ENCODE measurements around the gene IRAK3. TPM values are rescaled to one million over a fixed set of nuclear protein-coding genes. Genes with fewer than 3 reads are reported as not detected.

The IRAK3 gene
- total RNA-seq, 1 experiment from 2014 or later, result 0.44 TPM

GRCh38 chr12:66190519-66191370 lies 1.7 kb downstream of the IRAK3 start:
- Mint-ChIP-seq H3K27ac (no peak overlapping the region), H3K9me3 (no peaks in the 10 kb centered on the region; a peak in 1 of 5 replicates), H3K27me3 (ENCODE audit: low read depth) (peaks cover 57% of the 10 kb centered on the region), H3K4me1 (no peaks in the 10 kb centered on the region), H3K36me3 (ENCODE audit: insufficient read depth in 1 of 3, low read depth in 3 of 3) (no peaks in the 10 kb centered on the region; a peak in 1 of 7 replicates), H3K4me3 (no peak overlapping the region)
- Histone ChIP-seq H3K4me1 (ENCODE audit: insufficient read depth, low read length) (no peaks in the 10 kb centered on the region), H3K27me3 (ENCODE audit: insufficient read depth, low read length) (peaks cover 15% of the 10 kb centered on the region; the same call in 1 of the 2 replicates), H2BK15ac (ENCODE audit: low read depth, low read length) (no peak overlapping the region), H2BK5ac (ENCODE audit: insufficient read length, low read length) (no peak overlapping the region), H3K9ac (ENCODE audit: extremely low read depth, insufficient read length, low read length) (no peak overlapping the region), H3K4ac (ENCODE audit: low read depth, low read length) (no peak overlapping the region), H3K14ac (ENCODE audit: insufficient read depth, low read length) (no peak overlapping the region), H2AK5ac (ENCODE audit: insufficient read length, low read length) (no peak overlapping the region), H4K5ac (ENCODE audit: insufficient read length, low read depth, low read length) (no peak overlapping the region), H3K4me2 (ENCODE audit: insufficient read depth, insufficient read length, low read length) (no peak overlapping the region), H3K79me2 (ENCODE audit: insufficient read depth, low read length) (no peaks in the 10 kb centered on the region), H3K23me2 (ENCODE audit: insufficient read length, low read depth, low read length, poor library complexity, severe bottlenecking) (peaks cover 8% of the 10 kb centered on the region), H3K56ac (ENCODE audit: insufficient read length, low read depth, low read length) (no peak overlapping the region), H3K27ac (ENCODE audit: insufficient read length, low read depth, low read length) (no peak overlapping the region), H2AFZ (ENCODE audit: low read length) (no peak overlapping the region), H2BK20ac (ENCODE audit: low read depth, low read length, poor library complexity, severe bottlenecking) (no peak overlapping the region), H3T11ph (ENCODE audit: low read length) (no peak overlapping the region), H3K9me3 (ENCODE audit: control insufficient read depth, low read depth, low read length) (no peaks in the 10 kb centered on the region), H3K18ac (ENCODE audit: insufficient read length, low read depth, low read length) (no peak overlapping the region), H3K23ac (ENCODE audit: insufficient read length, low read depth, low read length) (no peak overlapping the region), H4K8ac (replicated peaks; ENCODE audit: insufficient read length, low read depth, low read length) (no peak overlapping the region), H2BK120ac (ENCODE audit: low read depth, low read length, poor library complexity, severe bottlenecking) (no peak overlapping the region), H4K20me1 (ENCODE audit: control insufficient read depth, insufficient read depth, insufficient read length) (no peaks in the 10 kb centered on the region), H4K91ac (ENCODE audit: insufficient read length, low read depth, low read length) (no peak overlapping the region), H2BK12ac (ENCODE audit: insufficient read length, low read depth, low read length) (no peak overlapping the region), H3K79me1 (ENCODE audit: insufficient read depth, low read depth, low read length, poor library complexity, severe bottlenecking) (no peaks in the 10 kb centered on the region)
- no CpG with 5 or more reads among the region's 1 CpG for WGBS (ENCODE audit: extremely low coverage, insufficient read length, low lambda C conversion rate)
- no peak for DNase-seq
- TF ChIP-seq CTCF (conservative IDR thresholded peaks at IDR 0.05), result no peak
